Testis (tissue), 2 donors: Measurements from ENCODE around the gene RFXAP.

ENCODE experiments used
- POLR2A ChIP-seq: fragments of 450-650 bp; IDR thresholded peaks from one replicate; pipeline ENCODE4 v1.6.1; 2017; ENCODE audit warnings: antibody characterized with exemption, mild to moderate bottlenecking, moderate library complexity
- TF ChIP-seq, protein P1 (sequence below), 3 experiments: fragments of 450-650 bp in 2 of 3; fragments of 200-600 bp in 1 of 3; sonication (generic) in 1 of 3; IDR thresholded peaks; one replicate each; pipeline ENCODE4 v1.5.1; 2016 to 2019; ENCODE audit warnings: antibody characterized with exemption in 3 of 3, mild to moderate bottlenecking in 2 of 3, moderate library complexity in 1 of 3

DNA sequence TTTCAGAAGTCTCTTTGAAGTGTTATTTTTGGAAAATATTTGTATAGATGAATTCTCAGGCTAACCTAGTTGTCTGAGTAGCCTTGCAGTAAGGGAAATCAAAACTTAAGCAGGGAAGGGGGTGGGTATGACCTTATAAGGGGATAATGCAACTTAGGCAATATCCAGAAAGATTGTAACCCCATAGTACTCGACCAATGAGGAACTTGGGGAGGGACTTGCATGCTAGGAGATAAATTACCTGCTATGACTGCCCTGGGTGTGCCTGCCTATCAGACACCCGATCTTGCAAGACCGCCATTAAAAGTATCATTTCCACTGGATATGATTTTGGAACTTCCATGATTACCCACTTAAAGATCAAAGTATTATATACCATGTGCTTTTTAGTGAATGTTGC is 23.0 kb upstream of the RFXAP start:
- TF ChIP-seq, protein P1, sequence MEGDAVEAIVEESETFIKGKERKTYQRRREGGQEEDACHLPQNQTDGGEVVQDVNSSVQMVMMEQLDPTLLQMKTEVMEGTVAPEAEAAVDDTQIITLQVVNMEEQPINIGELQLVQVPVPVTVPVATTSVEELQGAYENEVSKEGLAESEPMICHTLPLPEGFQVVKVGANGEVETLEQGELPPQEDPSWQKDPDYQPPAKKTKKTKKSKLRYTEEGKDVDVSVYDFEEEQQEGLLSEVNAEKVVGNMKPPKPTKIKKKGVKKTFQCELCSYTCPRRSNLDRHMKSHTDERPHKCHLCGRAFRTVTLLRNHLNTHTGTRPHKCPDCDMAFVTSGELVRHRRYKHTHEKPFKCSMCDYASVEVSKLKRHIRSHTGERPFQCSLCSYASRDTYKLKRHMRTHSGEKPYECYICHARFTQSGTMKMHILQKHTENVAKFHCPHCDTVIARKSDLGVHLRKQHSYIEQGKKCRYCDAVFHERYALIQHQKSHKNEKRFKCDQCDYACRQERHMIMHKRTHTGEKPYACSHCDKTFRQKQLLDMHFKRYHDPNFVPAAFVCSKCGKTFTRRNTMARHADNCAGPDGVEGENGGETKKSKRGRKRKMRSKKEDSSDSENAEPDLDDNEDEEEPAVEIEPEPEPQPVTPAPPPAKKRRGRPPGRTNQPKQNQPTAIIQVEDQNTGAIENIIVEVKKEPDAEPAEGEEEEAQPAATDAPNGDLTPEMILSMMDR (IDR thresholded peaks at IDR 0.05) = no peak
- no peak for TF ChIP-seq POLR2A
